Kidney tubule cell (primary cell): ENCODE results near the gene SLC25A13.

Source experiments
- DNase-seq: peaks from one replicate; pipeline ENCODE4 v3.0.0-alpha.2; 2018; ENCODE audit warnings: low spot score

The SLC25A13 gene

GRCh38 chr7:96322373-96322695, 436 bp upstream of the SLC25A13 start:
- DNase-seq = no peak

GRCh38 chr7:96321031-96321657, 754 bp downstream of the SLC25A13 start:
- peak; percentile 91 for DNase-seq

- no peak for DNase-seq
Observed at GRCh38 chr7:96320442-96320841, 1.5 kb downstream of the SLC25A13 start.

GRCh38 chr7:96319439-96319838, 2.5 kb downstream of the SLC25A13 start:
- DNase-seq = peak; percentile 53

- peak; percentile 90 for DNase-seq
Observed at GRCh38 chr7:96316949-96317348, 4.9 kb downstream of the SLC25A13 start.

- DNase-seq = no peak
Observed at GRCh38 chr7:96315125-96315512, 6.8 kb downstream of the SLC25A13 start.

GRCh38 chr7:96314402-96315124, 7.3 kb downstream of the SLC25A13 start:
- peak; percentile 84 for DNase-seq

GRCh38 chr7:96313940-96314339, 8.0 kb downstream of the SLC25A13 start:
- no peak for DNase-seq

GRCh38 chr7:96312502-96312901, 9.4 kb downstream of the SLC25A13 start:
- no peak for DNase-seq

DNA sequence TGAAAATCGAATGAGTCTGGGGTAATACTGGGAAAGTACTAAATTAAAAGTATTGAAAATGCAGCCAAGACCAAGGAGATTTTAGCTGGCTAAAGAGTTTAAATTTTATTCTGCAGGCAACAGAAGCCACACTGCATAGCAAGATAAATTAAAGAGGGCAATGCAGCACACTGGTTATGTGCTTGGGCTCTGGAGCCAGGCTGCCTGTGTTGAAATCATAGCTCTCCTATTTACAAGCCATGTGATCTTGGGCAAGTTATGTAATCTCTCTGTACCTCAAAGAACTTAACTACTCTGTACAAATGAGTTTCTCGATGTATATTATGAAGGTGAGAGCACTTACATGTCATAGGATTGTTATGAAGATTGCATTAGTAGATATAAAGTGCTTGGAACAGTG, 9.9 kb downstream of the SLC25A13 start:
- no peak for DNase-seq

DNA sequence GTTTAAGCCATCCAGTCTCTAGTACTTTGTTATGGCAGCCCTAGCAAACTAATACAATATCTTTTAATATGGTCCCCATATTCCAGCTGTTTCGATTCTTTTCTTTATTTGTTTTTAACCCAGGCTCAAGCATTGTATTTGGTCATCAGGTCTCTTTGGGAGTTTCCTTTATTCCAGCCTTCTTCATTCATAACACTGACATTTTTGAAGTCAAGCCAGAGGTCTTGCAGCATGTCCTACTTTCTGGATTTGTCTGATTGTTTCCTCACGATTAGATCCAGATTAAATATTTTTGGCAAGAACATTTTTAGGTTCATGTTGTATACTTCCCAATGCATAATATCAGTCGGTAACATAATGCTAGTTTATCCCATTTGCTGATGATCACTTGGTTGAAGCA, 11.8 kb downstream of the SLC25A13 start:
- no peak for DNase-seq

- no peak for DNase-seq
Observed at GRCh38 chr7:96308950-96309263, 13.0 kb downstream of the SLC25A13 start.

DNA sequence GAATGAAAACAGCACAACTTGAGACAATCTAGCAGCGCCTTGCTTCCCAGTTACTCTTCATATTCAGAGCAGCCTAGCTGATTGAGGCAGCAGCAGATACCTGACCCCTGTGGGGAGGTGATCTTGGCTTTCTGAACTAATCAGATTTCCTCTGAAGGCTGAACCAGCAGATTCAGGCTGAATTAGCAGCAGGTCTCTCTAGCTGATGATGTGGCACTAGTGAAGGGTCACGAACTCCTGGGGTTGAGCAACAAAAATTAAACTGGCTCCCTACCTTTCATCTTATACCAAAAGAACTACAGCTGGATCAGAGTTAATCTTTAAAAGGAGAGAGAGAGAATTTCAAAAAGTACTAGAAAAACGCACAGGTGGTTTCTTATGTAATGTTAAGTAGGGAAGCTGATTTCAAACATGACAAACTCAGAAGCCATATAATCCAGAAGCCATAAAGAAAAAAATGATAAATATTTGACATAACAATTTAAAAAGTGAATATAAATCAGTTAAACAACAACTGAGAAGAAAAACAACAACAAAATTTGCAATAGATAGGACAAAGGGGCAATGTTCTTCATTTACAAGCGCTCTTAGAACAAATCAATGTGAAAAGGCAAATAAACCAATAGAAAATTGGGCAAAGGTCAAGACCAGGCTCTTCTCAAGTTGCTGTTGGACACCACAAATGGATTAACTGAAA, 13.5 kb downstream of the SLC25A13 start:
- DNase-seq = peak; percentile 36

- no peak for DNase-seq
Observed at GRCh38 chr7:96306385-96307125, 15.3 kb downstream of the SLC25A13 start.

DNA sequence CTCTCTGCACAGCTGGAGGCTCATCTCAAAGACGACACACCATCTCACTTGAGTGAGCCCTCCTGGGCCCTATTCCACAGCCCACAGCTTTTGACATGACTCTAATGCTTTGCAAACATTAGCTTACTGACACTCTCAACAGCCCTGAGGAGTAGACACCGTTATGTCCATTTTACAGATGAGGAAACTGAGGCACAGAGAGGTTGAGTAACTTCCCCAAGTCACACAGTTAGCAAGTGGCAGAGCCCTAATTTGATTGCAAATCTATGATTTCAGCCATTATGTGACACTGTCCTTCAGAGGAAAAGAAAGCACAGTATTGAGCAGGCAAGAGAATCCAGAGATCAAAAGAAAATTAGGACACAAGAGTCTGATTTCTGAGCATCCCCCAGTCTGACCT, 16.0 kb downstream of the SLC25A13 start:
- DNase-seq = no peak

DNA sequence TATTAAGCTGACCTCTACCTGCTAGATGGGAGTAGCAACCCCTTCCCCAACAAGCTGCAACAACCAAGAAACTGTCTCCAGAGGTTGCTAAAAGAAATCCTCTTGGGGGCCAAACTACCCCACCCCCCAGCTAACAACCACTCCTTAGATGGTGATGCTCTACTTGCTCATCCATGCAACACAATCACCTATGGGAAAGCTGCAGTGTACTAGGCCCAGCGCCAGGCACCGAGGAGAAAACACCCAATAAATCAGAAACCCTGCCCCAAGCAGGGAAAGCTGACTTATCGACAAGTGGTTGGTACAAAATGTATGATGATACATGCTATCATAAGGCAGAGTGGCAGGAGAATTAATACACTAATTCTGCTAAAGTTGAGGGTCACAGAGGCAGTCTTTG, 17.3 kb downstream of the SLC25A13 start:
- DNase-seq = peak; percentile 62

GRCh38 chr7:96303686-96304443, 18.0 kb downstream of the SLC25A13 start:
- peak; percentile 92 for DNase-seq

GRCh38 chr7:96303105-96303685, 18.7 kb downstream of the SLC25A13 start:
- DNase-seq = no peak

GRCh38 chr7:96300986-96301385, 20.9 kb downstream of the SLC25A13 start:
- DNase-seq = no peak

GRCh38 chr7:96300502-96300901, 21.4 kb downstream of the SLC25A13 start:
- DNase-seq = peak; percentile 56

DNA sequence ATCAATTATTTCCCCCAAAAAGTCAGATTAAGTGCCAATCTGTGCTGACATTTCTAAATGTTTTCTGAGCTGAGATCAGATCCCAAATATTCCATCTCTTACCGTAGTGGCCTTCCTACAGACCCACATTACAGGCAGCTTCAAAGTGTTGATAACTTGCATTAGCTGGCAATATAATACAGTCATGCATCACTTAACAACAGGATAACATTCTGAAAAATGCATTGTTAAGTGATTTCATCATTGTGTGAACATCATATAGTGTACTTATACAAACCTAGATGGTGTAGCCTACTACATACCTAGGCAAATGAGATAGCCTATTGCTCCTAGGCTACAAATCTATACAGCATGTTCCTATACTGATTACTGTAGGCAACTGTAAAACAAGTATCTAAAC, 22.4 kb downstream of the SLC25A13 start:
- DNase-seq = no peak

GRCh38 chr7:96297876-96298275, 24.0 kb downstream of the SLC25A13 start:
- DNase-seq = no peak
